Keratinocyte (primary cell): ENCODE results near the gene BRF1. TPM values are rescaled to one million over a fixed set of nuclear protein-coding genes. Genes with fewer than 3 reads are reported as not detected.

Source experiments
- DNase-seq: peaks from one replicate; pipeline ENCODE4 v3.0.0-alpha.2; 2011; ENCODE audit warnings: low read depth, missing footprints, low spot score
- FAIRE-seq: peaks from 2 replicates; lab custom pipeline; 2011; peaks lifted over from hg19 to GRCh38; lab: Jason Lieb, UNC
- H2AFZ ChIP-seq: 2 replicates; pipeline ENCODE4 v1.6.0; 2012; ENCODE audit warnings: low read length, control low read depth, inconsistent platforms; ENCODE audit not compliant: control insufficient read depth
- H3K27ac ChIP-seq: 2 replicates; pipeline ENCODE4 v1.5.1; 2011; ENCODE audit warnings: low read length; ENCODE audit not compliant: control insufficient read depth, insufficient read depth
- H3K27me3 ChIP-seq: 3 replicates; pipeline ENCODE4 v1.6.0; 2011; ENCODE audit warnings: low read length; ENCODE audit not compliant: control insufficient read depth, insufficient read depth; ENCODE audit errors: extremely low read depth
- H3K36me3 ChIP-seq, 2 experiments: 2 replicates in 1 of 2; 3 replicates in 1 of 2; pipeline ENCODE4 v1.5.1; 2011; ENCODE audit warnings: low read length in 2 of 2, mild to moderate bottlenecking in 1 of 2; ENCODE audit not compliant: control insufficient read depth in 2 of 2, insufficient read depth in 2 of 2; ENCODE audit errors: extremely low read depth in 1 of 2
- H3K4me1 ChIP-seq: 3 replicates; pipeline ENCODE4 v1.5.1; 2011; ENCODE audit warnings: low read length; ENCODE audit not compliant: control insufficient read depth, insufficient read depth; ENCODE audit errors: extremely low read depth
- H3K4me2 ChIP-seq: 3 replicates; pipeline ENCODE4 v1.6.0; 2011; ENCODE audit warnings: low read depth, low read length; ENCODE audit not compliant: control insufficient read depth, insufficient read depth; ENCODE audit errors: extremely low read depth
- H3K4me3 ChIP-seq, 3 experiments: fragments of 200-600 bp in 1 of 3; sonication (generic) in 1 of 3; 2 replicates in 2 of 3; 3 replicates in 1 of 3; pipeline ENCODE4 v1.5.1; 2011 to 2016; ENCODE audit warnings: low read length in 3 of 3, mild to moderate bottlenecking in 3 of 3, control low read depth in 2 of 3, inconsistent platforms in 1 of 3, low read depth in 1 of 3, mixed read lengths in 1 of 3, mixed run types in 1 of 3, moderate library complexity in 1 of 3; ENCODE audit not compliant: control insufficient read depth in 2 of 3, insufficient read depth in 2 of 3; ENCODE audit errors: extremely low read depth in 1 of 3
- H3K79me2 ChIP-seq: 2 replicates; pipeline ENCODE4 v1.6.0; 2012; ENCODE audit warnings: low read length; ENCODE audit not compliant: control insufficient read depth, insufficient read depth
- H3K9ac ChIP-seq: 3 replicates; pipeline ENCODE4 v1.6.0; 2011; ENCODE audit warnings: low read length; ENCODE audit not compliant: control insufficient read depth, insufficient read depth; ENCODE audit errors: extremely low read depth
- H3K9me1 ChIP-seq: 3 replicates; pipeline ENCODE4 v1.6.0; 2011; ENCODE audit warnings: low read length; ENCODE audit not compliant: control insufficient read depth, insufficient read depth; ENCODE audit errors: extremely low read depth
- H3K9me3 ChIP-seq: 2 replicates; pipeline ENCODE4 v1.5.1; 2012; ENCODE audit warnings: low read depth, low read length; ENCODE audit not compliant: control insufficient read depth
- H4K20me1 ChIP-seq: 3 replicates; pipeline ENCODE4 v1.6.0; 2011; ENCODE audit warnings: low read length; ENCODE audit not compliant: control insufficient read depth, insufficient read depth; ENCODE audit errors: extremely low read depth
- EZH2 ChIP-seq: IDR thresholded peaks from one replicate; pipeline ENCODE4 v1.6.1; 2012; ENCODE audit warnings: inconsistent platforms, mild to moderate bottlenecking, low read length, moderate library complexity
- dilution Hi-C: fragments of 300-500 bp; cut with MboI; formaldehyde crosslinking; loops from one replicate; pipeline ENCODE4 v1.7.0; 2020; ENCODE audit warnings: low sequenced_read_pairs; ENCODE audit not compliant: extremely low pct_ligation_motif_present
- polyA plus RNA-seq, 5 experiments: library from polyadenylated mRNA; depleted of rRNA in 3 of 5; stranded (reverse) in 3 of 5; stranded (forward) in 1 of 5; unstranded in 1 of 5; fragments of >200 nt; gene quantifications; 1 replicate in 1 of 5; 2 replicates in 3 of 5; 3 replicates in 1 of 5; pipeline versions ENCODE4 v1.2.1 to v1.2.3, GENCODE V29; 2011 to 2012; ENCODE audit warnings: missing spikeins in 2 of 5, low read depth in 1 of 5, low replicate concordance in 1 of 5
- TF ChIP-seq, protein P1 (sequence below), 3 experiments: IDR thresholded peaks in 1 of 3; conservative IDR thresholded peaks in 1 of 3; optimal IDR thresholded peaks in 1 of 3; 2 replicates in 2 of 3; 3 replicates in 1 of 3; pipeline versions ENCODE3 to v1.5.1; 2011; ENCODE audit warnings: low read length in 3 of 3, mild to moderate bottlenecking in 3 of 3, moderate library complexity in 2 of 3, control low read depth in 1 of 3, inconsistent platforms in 1 of 3; ENCODE audit not compliant: insufficient read depth in 2 of 3; ENCODE audit errors: extremely low read depth in 1 of 3

BRF1 gene
- polyA plus RNA-seq, 1 donor (not counting 4 experiments of a cell fraction or from before 2014, with no cell fraction given) = 6.5 TPM

DNA sequence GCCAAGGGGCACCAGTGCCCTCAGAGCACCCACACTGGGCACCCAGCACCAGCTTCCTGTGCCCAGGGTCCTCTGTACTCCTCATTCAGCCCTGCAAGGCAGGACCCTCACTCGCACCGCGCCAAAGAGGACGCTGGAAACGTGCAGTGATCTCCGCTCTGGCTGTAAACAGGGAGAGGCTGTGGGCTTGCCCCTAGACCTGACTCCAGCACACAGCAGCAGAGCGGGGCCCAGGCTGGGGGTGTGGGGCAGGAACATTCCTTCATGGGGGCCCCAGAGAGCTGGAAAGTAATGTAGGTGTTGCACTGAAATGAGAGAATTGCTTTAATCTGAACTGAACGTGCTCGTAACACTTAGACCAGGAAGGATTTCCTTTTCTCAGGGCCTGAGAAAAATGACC, 5.0 kb upstream of the BRF1 start:
- Histone ChIP-seq H3K4me1 (peaks cover 4% of the 10 kb centered on the region), H3K27ac (no peak overlapping the region), H3K9ac (no peak overlapping the region), H3K4me3 (no peak overlapping the region), H4K20me1 (no peaks in the 10 kb centered on the region), H3K9me1 (no peaks in the 10 kb centered on the region), H3K27me3 (no peaks in the 10 kb centered on the region), H3K79me2 (no peaks in the 10 kb centered on the region), H2AFZ (no peak overlapping the region), H3K9me3 (no peaks in the 10 kb centered on the region), H3K36me3 (no peaks in the 10 kb centered on the region), H3K4me2 (no peak overlapping the region)
- TF ChIP-seq EZH2 = no peak
- TF ChIP-seq, protein P1, sequence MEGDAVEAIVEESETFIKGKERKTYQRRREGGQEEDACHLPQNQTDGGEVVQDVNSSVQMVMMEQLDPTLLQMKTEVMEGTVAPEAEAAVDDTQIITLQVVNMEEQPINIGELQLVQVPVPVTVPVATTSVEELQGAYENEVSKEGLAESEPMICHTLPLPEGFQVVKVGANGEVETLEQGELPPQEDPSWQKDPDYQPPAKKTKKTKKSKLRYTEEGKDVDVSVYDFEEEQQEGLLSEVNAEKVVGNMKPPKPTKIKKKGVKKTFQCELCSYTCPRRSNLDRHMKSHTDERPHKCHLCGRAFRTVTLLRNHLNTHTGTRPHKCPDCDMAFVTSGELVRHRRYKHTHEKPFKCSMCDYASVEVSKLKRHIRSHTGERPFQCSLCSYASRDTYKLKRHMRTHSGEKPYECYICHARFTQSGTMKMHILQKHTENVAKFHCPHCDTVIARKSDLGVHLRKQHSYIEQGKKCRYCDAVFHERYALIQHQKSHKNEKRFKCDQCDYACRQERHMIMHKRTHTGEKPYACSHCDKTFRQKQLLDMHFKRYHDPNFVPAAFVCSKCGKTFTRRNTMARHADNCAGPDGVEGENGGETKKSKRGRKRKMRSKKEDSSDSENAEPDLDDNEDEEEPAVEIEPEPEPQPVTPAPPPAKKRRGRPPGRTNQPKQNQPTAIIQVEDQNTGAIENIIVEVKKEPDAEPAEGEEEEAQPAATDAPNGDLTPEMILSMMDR (optimal IDR thresholded peaks at IDR 0.05 in 1 of 3, IDR thresholded peaks at IDR 0.05 in 1 of 3, conservative IDR thresholded peaks at IDR 0.05 in 1 of 3; ENCODE audit: extremely low read depth in 1 of 3, insufficient read depth in 2 of 3, low read length in 3 of 3) = no peak
- DNase-seq (no peak), FAIRE-seq (no peak)
- dilution Hi-C loops = no loop called here

DNA sequence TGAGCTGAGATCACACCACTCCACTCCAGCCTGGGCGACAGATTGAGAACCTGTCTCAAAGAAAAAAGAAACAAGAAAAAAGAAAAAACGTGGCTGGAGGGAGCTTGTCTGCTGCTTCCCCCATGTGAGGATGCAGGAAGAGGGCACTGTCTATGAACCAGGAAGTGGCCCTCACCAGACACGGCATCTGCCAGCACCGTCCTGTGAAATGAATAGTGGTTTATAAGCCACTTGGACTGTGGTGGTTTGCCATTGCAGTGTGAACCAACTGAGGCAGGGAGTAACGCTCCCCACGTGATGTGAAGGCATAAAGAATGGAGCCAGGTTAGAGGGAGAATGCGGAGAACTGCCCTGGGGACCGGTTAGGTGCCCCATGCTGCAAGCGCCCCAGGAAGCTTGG, 4.5 kb upstream of the BRF1 start:
- Histone ChIP-seq H3K36me3 (no peaks in the 10 kb centered on the region), H3K9me1 (no peaks in the 10 kb centered on the region), H3K4me3 (no peak overlapping the region), H2AFZ (no peak overlapping the region), H3K9me3 (no peaks in the 10 kb centered on the region), H3K27ac (no peak overlapping the region), H4K20me1 (no peaks in the 10 kb centered on the region), H3K4me1 (peaks cover 4% of the 10 kb centered on the region), H3K9ac (no peak overlapping the region), H3K4me2 (no peak overlapping the region), H3K79me2 (peaks cover under 1% of the 10 kb centered on the region), H3K27me3 (no peaks in the 10 kb centered on the region)
- dilution Hi-C loops = no loop called here
- DNase-seq (no peak), FAIRE-seq (no peak)
- no peak for TF ChIP-seq EZH2
- TF ChIP-seq, protein P1 (optimal IDR thresholded peaks at IDR 0.05 in 1 of 3, IDR thresholded peaks at IDR 0.05 in 1 of 3, conservative IDR thresholded peaks at IDR 0.05 in 1 of 3; ENCODE audit: extremely low read depth in 1 of 3, insufficient read depth in 2 of 3, low read length in 3 of 3) = no peak
